ENCODE data around the gene CTF1.

DNA sequence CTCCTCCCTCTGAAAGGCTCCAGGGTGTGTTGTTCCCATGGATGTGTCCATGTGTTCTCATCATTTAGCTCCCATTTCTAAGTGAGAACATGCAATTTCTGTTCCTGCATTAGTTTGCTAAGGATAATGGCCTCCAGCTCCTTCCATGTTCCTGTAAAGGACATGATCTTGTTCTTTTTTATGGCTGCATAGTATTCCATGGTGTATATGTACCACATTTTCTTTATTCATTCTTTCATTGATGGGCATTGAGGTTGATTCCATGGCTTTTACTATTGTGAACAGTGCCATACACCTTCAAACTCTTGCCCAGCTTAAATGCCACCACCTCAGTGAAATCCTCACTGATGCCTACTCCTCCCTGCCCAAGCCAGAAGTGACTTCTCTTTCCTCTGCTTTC is 47.9 kb downstream of the CTF1 start:
- TF ChIP-seq, protein P1, sequence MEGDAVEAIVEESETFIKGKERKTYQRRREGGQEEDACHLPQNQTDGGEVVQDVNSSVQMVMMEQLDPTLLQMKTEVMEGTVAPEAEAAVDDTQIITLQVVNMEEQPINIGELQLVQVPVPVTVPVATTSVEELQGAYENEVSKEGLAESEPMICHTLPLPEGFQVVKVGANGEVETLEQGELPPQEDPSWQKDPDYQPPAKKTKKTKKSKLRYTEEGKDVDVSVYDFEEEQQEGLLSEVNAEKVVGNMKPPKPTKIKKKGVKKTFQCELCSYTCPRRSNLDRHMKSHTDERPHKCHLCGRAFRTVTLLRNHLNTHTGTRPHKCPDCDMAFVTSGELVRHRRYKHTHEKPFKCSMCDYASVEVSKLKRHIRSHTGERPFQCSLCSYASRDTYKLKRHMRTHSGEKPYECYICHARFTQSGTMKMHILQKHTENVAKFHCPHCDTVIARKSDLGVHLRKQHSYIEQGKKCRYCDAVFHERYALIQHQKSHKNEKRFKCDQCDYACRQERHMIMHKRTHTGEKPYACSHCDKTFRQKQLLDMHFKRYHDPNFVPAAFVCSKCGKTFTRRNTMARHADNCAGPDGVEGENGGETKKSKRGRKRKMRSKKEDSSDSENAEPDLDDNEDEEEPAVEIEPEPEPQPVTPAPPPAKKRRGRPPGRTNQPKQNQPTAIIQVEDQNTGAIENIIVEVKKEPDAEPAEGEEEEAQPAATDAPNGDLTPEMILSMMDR (conservative IDR thresholded peaks at IDR 0.05), result no peak
- TF ChIP-seq EZH2 (IDR thresholded peaks at IDR 0.05; ENCODE audit: low read depth), result no peak
